Measurements from ENCODE around the gene FNDC3B.

FNDC3B gene

DNA sequence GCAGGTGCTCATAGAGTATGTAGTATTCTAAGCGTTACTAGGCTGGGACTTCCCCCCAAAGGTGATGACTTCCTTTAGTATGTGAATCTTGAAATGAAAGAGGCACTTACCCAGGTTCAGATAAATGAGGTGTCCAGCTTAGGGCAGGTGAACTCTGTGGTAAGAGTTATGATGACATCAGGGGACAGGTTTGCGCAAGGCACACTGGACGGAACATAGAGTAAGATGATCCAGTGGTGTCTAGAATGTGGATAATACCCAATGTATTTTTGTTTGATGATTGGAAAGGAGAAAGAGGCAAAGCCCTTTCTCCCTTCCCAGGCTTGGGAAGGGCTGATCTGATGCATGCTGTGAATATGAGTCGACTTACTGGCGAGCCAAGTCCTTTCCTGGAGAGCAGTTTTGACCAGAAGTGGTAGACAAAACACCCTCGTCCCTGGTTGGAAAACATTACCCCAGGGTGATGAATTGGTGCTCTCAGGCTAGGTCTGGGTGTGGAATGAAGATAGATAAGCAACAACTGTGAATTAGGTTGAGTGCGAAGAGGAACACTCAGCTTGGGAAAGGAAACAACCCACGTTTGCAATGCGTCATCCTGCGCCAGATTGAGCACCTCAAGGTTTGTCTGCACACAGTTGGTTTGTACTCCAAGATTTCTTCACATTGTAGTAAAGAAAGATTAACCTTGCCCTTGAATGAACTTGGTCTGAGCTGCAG, 284.7 kb downstream of the FNDC3B start:
- FAIRE-seq (no peak), DNase-seq (ENCODE audit: insufficient read length, low spot score) (no peak)
- no peak for TF ChIP-seq POLR2A (IDR thresholded peaks at IDR 0.05; ENCODE audit: low read depth, low read length)

DNA sequence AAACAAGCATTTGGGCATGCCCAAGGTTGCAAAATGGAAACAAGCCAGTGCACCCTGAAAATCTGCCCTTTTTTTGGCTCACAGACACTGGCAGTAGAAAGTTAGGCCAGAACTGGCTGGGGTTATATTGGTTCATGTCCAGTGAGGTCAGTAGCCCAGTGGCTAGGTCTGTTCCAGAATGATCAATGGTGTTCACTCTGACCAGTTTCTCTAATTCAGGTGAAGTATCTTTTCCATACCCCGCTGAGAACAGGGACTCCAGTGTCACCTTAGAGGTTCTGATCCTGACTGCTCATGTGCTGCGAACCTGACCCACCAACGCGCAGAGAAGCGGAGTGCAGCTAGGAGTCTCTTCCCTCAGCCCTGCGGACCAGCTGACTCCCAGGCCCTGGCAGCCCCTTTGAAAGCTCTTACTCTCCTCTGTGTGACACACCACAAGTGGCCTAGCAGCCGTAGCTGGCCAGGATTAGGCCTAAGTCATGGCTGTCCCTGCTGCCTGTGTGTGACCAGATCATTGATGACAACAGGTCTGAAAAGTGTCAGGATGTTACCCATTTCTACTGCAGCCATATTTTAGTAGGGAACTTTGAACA, 285.3 kb downstream of the FNDC3B start:
- DNase-seq (ENCODE audit: insufficient read length, low spot score) (no peak), FAIRE-seq (no peak)
- no peak for TF ChIP-seq POLR2A (IDR thresholded peaks at IDR 0.05; ENCODE audit: low read depth, low read length)

DNA sequence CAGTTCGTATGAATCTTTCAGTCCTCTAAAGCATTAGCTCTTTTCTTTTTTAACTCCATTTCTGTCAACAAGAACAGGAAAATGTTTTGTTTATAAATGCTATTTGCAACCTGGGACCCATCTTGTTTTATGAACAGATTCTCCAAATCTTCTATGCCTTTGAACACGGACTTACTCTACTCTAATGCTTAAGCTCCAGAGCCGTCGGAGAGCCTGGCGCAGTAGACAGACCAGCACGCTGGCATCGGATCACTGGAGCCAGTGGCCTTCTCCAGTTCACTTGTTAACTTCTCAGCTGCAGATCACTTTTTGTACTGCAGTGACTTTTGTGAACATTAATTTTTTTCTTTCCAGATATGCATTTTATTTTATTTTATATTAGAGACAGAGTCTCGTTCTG, 286.1 kb downstream of the FNDC3B start:
- DNase-seq (ENCODE audit: insufficient read length, low spot score) = no peak
- TF ChIP-seq POLR2A (IDR thresholded peaks at IDR 0.05; ENCODE audit: low read depth, low read length) = no peak
- FAIRE-seq = no peak

DNA sequence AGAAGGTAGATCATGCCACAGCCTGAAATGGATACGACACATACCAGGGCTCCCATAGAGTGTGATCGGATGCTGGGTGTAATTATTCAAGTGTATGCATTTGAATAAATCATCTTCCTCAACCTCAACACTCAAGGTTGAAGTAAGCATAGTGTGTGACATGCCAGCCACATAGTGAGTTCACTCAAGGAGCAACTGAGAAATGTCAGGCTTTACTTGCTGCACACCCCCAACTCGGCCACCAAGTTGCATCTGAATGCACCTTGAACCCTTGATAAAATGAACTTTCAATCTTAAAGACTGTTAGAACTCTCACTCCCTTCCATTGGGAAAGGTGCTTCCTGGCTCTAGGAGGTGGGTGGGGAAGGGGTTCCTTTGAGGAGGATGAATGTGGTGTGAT, 287.6 kb downstream of the FNDC3B start:
- no peak for FAIRE-seq
- TF ChIP-seq POLR2A (IDR thresholded peaks at IDR 0.05; ENCODE audit: low read depth, low read length) = no peak
- DNase-seq (ENCODE audit: insufficient read length, low spot score) = no peak

DNA sequence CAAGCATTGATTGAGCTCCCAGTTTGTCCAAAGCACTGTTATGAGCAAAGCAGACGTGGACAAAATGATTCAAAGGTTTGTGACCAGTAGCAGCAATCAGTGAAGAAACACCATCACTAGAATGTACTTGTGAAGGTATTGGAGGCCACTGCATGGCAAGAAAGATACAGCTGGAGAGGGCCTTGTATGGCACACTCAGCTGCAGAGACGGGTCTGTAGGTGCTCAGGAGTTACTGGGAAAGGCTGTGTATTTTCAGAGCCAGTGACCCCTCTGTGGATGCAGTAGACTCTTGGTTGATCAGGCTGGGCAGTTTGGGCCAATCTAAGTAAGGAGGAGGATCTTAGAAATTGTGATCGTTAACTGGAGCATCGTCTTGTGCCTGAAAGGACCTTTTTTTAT, 288.9 kb downstream of the FNDC3B start:
- no peak for TF ChIP-seq POLR2A (IDR thresholded peaks at IDR 0.05; ENCODE audit: low read depth, low read length)
- FAIRE-seq = no peak

DNA sequence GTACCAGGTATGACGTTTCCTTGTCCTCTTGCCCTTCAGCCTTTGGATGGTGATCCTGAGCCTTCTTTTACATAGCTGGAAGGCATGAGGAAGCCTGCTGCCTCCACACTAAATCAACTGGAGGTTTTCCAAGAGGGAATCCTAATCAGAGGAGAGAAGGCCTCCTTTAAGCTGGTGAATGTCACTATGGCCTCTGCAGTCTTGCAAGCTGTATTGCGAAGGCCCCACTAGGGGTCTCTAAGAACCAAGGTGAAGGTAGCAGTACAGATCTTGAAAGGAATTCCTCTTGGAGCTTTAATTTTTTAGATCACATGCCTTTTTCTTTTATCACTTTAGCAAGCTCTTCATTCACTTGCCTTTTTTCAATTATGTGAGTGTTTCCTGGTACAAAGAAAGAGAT, 289.7 kb downstream of the FNDC3B start:
- no peak for DNase-seq (ENCODE audit: insufficient read length, low spot score)
- TF ChIP-seq POLR2A (IDR thresholded peaks at IDR 0.05; ENCODE audit: low read depth, low read length) = no peak
- FAIRE-seq = no peak

More for the DNA sequence above, 288.9 kb downstream of the FNDC3B start:
- no peak for DNase-seq (ENCODE audit: insufficient read length, low spot score)

DNA sequence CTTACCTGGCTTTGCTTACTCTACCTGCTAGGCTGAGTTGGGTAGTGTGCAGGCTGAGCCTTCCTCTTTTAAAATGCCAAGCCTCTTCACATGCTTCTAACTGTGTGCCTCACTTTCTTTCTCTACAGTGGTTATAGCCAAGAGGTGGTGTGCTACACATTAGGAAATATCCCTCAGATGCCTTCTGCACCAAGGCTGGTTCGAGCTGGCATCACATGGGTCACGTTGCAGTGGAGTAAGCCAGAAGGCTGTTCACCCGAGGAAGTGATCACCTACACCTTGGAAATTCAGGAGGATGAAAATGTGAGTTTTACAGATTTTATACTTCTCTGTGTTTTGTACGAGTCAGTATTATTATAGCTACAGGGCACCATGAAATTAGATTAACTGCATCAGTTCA, 291.0 kb downstream of the FNDC3B start:
- FAIRE-seq (no peak), DNase-seq (ENCODE audit: insufficient read length, low spot score) (no peak)
- TF ChIP-seq POLR2A (IDR thresholded peaks at IDR 0.05; ENCODE audit: low read depth, low read length) = no peak

DNA sequence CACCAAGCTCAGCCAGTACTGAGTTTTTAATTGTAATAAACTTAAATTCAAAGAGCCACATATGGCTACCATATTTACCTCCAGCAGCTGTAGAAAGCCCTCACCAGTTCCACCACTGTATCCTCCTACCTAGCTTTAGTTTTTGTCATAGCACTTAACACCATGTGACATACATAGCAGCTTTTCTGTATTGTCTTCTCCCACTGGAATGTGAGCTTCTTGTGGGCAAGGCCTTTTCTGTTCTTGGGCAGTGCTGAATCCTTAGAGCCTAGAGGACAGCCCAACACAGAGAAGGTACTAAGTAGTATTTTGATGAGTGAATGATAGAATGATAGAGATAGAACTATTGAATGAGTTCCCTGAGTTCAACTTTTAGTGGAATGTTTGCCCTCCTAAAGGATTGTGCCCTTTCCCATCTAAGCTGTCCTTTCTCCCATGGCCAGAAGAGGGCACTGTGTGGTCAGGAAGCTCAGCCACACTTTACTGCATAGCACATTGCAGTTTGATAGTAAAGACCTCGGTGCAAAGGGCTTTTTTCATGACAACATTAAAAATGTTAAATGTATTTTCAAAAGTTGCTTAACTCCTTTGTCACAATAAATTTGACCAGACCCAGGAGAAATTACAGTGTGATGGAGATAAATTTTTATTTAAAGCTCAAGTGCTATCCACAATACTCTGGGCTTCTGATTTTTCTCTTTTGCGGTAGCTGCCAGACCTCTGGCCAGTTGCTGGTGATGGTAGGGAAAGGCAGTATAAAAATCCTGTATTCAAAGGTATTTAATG, 293.1 kb downstream of the FNDC3B start:
- FAIRE-seq (peak; percentile 76), DNase-seq (ENCODE audit: insufficient read length, low spot score) (peak; percentile 22)

DNA sequence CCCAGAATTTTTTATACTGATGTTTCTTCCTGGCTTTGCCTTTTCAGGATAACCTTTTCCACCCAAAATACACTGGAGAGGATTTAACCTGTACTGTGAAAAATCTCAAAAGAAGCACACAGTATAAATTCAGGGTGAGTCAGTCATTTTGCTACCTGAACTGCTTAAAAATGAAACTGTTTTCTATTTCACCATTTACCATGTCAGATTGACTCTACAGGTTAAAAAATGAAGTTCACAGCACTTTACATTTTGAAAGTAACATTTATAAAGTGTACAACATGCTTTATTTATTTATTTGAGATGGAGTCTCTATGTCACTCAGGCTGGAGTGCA, 293.6 kb downstream of the FNDC3B start:
- no peak for DNase-seq (ENCODE audit: insufficient read length, low spot score)
- no peak for TF ChIP-seq POLR2A (IDR thresholded peaks at IDR 0.05; ENCODE audit: low read depth, low read length)
- no peak for FAIRE-seq

More for the DNA sequence above, 293.1 kb downstream of the FNDC3B start:
- no peak for TF ChIP-seq POLR2A (IDR thresholded peaks at IDR 0.05; ENCODE audit: low read depth, low read length)

DNA sequence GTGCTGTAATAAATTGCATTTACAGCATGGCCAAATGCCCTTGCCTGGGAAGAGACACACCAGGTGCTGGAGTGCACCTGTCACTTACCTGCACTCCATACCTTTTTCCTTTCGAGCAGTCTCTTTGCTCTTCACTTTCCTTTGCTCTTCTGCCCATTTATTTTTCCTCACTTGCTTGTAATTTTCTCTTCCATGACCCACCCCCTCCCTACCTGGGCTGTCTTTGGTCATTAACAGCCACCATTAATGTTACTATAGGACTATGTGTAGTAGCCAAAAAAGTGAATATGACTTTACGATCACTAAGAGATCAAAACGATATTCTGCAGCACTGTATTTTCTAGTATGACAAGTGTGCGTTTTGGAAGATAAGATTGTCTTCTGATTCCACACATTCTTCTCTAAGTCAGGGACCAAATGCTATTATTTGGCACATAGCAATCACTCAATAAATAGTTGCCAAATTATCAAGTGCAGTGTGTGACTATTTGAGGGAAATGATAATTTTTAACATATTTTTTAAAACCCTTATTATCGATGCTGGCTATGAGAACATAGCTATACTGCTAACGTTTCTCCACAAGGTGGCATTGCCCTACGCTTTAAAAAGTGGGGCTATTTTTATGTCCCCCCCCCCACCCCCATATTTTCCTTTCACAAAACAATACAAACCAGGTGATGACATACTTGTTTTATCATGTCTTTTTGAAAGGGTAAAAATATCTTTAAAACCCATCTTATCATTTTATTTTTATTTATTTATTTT, 294.5 kb downstream of the FNDC3B start:
- TF ChIP-seq POLR2A (IDR thresholded peaks at IDR 0.05; ENCODE audit: low read depth, low read length) = no peak
- DNase-seq (ENCODE audit: insufficient read length, low spot score) (no peak), FAIRE-seq (no peak)

DNA sequence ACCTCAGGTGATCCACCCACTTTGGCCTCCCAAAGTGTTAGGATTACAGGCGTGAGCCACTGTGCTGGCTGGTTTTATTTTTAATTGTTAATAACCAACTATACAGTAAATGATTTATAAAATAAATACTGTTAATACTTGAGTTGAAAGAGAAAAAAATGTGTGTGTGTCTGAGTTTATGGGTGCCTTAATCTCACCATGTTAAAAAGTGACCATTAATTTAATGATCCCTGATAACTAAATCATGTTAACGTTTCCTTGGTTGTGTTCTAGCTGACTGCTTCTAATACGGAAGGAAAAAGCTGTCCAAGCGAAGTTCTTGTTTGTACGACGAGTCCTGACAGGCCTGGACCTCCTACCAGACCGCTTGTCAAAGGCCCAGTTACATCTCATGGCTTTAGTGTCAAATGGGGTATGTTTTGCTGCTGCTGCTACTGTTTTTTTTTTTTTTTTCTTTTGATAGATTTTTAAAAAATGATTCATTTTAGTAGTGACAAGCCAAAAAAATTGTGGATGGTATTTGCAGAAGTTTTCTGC, 295.4 kb downstream of the FNDC3B start:
- DNase-seq (ENCODE audit: insufficient read length, low spot score) (no peak), FAIRE-seq (no peak)
- TF ChIP-seq POLR2A (IDR thresholded peaks at IDR 0.05; ENCODE audit: low read depth, low read length) = no peak

DNA sequence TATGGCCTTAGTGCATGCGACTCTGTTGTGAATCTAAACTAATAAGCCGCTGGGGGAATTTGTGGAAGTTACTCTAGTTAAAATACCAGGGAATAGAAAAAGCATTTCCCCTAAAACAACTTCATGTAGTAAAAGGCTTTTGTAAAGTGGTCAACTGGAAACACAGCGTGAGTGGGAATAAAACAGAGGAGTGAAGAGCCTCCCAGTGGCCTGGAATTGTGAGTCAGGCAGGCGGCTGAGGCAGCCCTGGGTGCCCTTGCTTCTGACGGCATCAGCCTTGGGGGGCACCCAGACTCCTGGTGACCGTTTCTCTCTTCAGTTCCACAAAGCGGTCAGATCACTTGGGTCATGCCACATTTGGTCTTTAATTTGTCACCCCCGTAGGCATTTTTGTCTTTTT, 300.5 kb downstream of the FNDC3B start:
- TF ChIP-seq POLR2A (IDR thresholded peaks at IDR 0.05; ENCODE audit: low read depth, low read length) = no peak
- DNase-seq (ENCODE audit: insufficient read length, low spot score) = no peak
- FAIRE-seq = no peak

DNA sequence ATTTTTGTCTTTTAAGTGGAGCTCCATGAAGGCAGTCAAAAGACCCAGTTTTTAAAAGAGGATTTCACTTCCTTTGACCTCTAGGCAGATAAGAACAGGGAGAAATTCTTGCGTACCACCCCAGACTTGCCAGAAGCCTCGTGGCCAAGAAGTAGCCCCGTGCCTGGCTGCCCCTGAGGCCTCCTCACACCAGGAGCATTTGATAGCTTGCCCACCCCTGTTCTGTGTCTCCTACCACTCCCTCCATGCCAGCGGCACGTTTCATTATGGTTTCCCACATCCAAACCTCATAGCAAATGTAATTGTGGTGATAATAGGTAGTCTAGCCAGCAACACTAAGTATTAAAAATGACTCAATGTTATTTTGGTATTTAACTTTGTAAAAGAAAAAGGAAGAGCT, 301.2 kb downstream of the FNDC3B start:
- TF ChIP-seq POLR2A (IDR thresholded peaks at IDR 0.05; ENCODE audit: low read depth, low read length) = no peak
- DNase-seq (ENCODE audit: insufficient read length, low spot score) (no peak), FAIRE-seq (no peak)

Measured in H54 (cell line).